Anterior cingulate cortex (tissue), 58 donors: ENCODE measurements around the gene PLA2G4E.

Source experiments
- DNase-seq, 58 donors: peaks; one replicate each; lab custom pipeline; 2025; lab: John Stamatoyannopoulos, UW

PLA2G4E gene

GRCh38 chr15:42056934-42057798 lies 36.3 kb upstream of the PLA2G4E start:
- DNase-seq: peak in 49 of 58 donors; percentile 18 to 71 (median 45)

GRCh38 chr15:42053914-42054313 lies 33.1 kb upstream of the PLA2G4E start:
- DNase-seq: no peak

- no peak for DNase-seq
Measured at GRCh38 chr15:42053010-42053409, 32.2 kb upstream of the PLA2G4E start.

- no peak for DNase-seq
Measured at GRCh38 chr15:42050484-42051255, 29.8 kb upstream of the PLA2G4E start.

- DNase-seq: no peak
Measured at GRCh38 chr15:42048821-42049200, 28.0 kb upstream of the PLA2G4E start.

- DNase-seq: no peak
Measured at GRCh38 chr15:42048080-42048820, 27.4 kb upstream of the PLA2G4E start.

- DNase-seq: no peak
Measured at GRCh38 chr15:42046597-42046996, 25.8 kb upstream of the PLA2G4E start.

GRCh38 chr15:42045211-42045615 lies 24.4 kb upstream of the PLA2G4E start:
- DNase-seq: no peak

GRCh38 chr15:42042602-42043400 lies 22.0 kb upstream of the PLA2G4E start:
- peak in 1 of 58 donors; percentile 11 for DNase-seq

GRCh38 chr15:42038401-42038800 lies 17.6 kb upstream of the PLA2G4E start:
- no peak for DNase-seq

GRCh38 chr15:42037656-42038055 lies 16.8 kb upstream of the PLA2G4E start:
- peak in 1 of 58 donors; percentile 27 for DNase-seq

GRCh38 chr15:42036966-42037365 lies 16.1 kb upstream of the PLA2G4E start:
- DNase-seq: no peak

GRCh38 chr15:42036112-42036905 lies 15.5 kb upstream of the PLA2G4E start:
- DNase-seq: no peak

- DNase-seq: no peak
Measured at GRCh38 chr15:42035435-42035761, 14.6 kb upstream of the PLA2G4E start.

- no peak for DNase-seq
Measured at GRCh38 chr15:42034628-42035434, 14.0 kb upstream of the PLA2G4E start.

GRCh38 chr15:42033214-42033873 lies 12.5 kb upstream of the PLA2G4E start:
- no peak for DNase-seq

- no peak for DNase-seq
Measured at GRCh38 chr15:42032376-42033213, 11.8 kb upstream of the PLA2G4E start.
